Pancreas (tissue), 8 donors: ENCODE results near the gene OR52E6. TPM values are rescaled to one million over a fixed set of nuclear protein-coding genes. Genes with fewer than 3 reads are reported as not detected.

Experiments used
- polyA plus RNA-seq, 2 donors: library from polyadenylated mRNA; stranded (reverse); fragments of 200-250 nt; gene quantifications; one replicate each; pipeline ENCODE4 v1.2.3, GENCODE V29; 2013
- total RNA-seq, 6 donors: library from RNA; stranded (reverse); fragmentation: NEBNext Ultra II Directional in 4 of 6; extraction: Animal tissue kit (Norgen Biotek cat#: 25700) in 4 of 6; gene quantifications; one replicate each; pipeline versions ENCODE4 v1.2.1 to v1.2.4, GENCODE V29; 2021 to 2023
- donor health status: healthy with polysubstance abuse.
- donor health status: DM: no; HTN: no; CAD: no; lungs with moderate emphysema.
- donor health status: DM: no; HTN: no; CAD: no.
- donor health status: Bipolar disorder and iron deficiency.
- donor health status: DM: yes; HTN: yes; CAD: no.
- donor health status: DM: no; HTN: no; CAD: no.
- donor health status: DM: no; HTN: no; CAD: no.
- donor health status: DM: yes; HTN: yes; CAD: no.

Gene OR52E6
- total and polyA plus RNA-seq, 8 donors, result not detected

Other genes starting within 250 kb of the OR52E6 start
- gene TRIM6, start 245.3 kb downstream of the OR52E6 start, total RNA-seq, result 1 to 10 TPM in 4 of 6 donors, under 1 TPM in 2; 0.76 to 1.7 (median 1.4) TPM
- gene TRIM6, start 245.3 kb downstream of the OR52E6 start, polyA plus RNA-seq, result 1 to 10 TPM; 1.1 to 1.7 TPM
- 1 to 10 TPM in 4 of 6 donors, under 1 TPM in 2; 0.54 to 5.6 (median 1.6) TPM for gene TRIM34, start 216.9 kb downstream of the OR52E6 start, total RNA-seq
- gene TRIM34, start 216.9 kb downstream of the OR52E6 start, polyA plus RNA-seq, result 1 to 10 TPM; 1.6 to 3.2 TPM
- gene TRIM5, start 156.8 kb downstream of the OR52E6 start, total RNA-seq, result 10 to 100 TPM; 16.1 to 23.8 (median 18.8) TPM
- gene TRIM5, start 156.8 kb downstream of the OR52E6 start, polyA plus RNA-seq, result 1 to 10 TPM; 6.4 to 9.8 TPM
- gene TRIM22, start 152.1 kb downstream of the OR52E6 start, total RNA-seq, result 10 to 100 TPM in 4 of 6 donors, 1 to 10 TPM in 2; 4.1 to 24.7 (median 11.6) TPM
- gene TRIM22, start 152.1 kb downstream of the OR52E6 start, polyA plus RNA-seq, result 1 to 10 TPM; 9.1 to 9.5 TPM
- gene OR56B1, start 105.4 kb downstream of the OR52E6 start, total RNA-seq, result not detected
- gene OR56B1, start 105.4 kb downstream of the OR52E6 start, polyA plus RNA-seq, result not detected
- not detected for gene OR52N4, start 87.7 kb downstream of the OR52E6 start, total RNA-seq
- under 1 TPM in 1 of 2 donors, not detected in 1; 0.07 TPM for gene OR52N4, start 87.7 kb downstream of the OR52E6 start, polyA plus RNA-seq
- under 1 TPM in 1 of 6 donors, not detected in 5; 0.12 TPM for gene OR52N5, start 58.5 kb downstream of the OR52E6 start, total RNA-seq
- not detected for gene OR52N5, start 58.5 kb downstream of the OR52E6 start, polyA plus RNA-seq
- under 1 TPM in 1 of 6 donors, not detected in 5; 0.09 TPM for gene OR52N1, start 50.6 kb downstream of the OR52E6 start, total RNA-seq
- gene OR52N1, start 50.6 kb downstream of the OR52E6 start, polyA plus RNA-seq, result not detected
- under 1 TPM in 2 of 6 donors, not detected in 4; 0.19 to 0.31 TPM for gene OR52N2, start 33.0 kb downstream of the OR52E6 start, total RNA-seq
- not detected for gene OR52N2, start 33.0 kb downstream of the OR52E6 start, polyA plus RNA-seq
- not detected for gene OR52E8, start 15.8 kb upstream of the OR52E6 start, total RNA-seq
- gene OR52E8, start 15.8 kb upstream of the OR52E6 start, polyA plus RNA-seq, result not detected
- not detected for gene OR52E4, start 38.7 kb upstream of the OR52E6 start, total RNA-seq
- not detected for gene OR52E4, start 38.7 kb upstream of the OR52E6 start, polyA plus RNA-seq
- not detected for gene OR52E5, start 51.3 kb upstream of the OR52E6 start, total RNA-seq
- not detected for gene OR52E5, start 51.3 kb upstream of the OR52E6 start, polyA plus RNA-seq
- not detected for gene OR56A3, start 100.4 kb upstream of the OR52E6 start, total RNA-seq
- gene OR56A3, start 100.4 kb upstream of the OR52E6 start, polyA plus RNA-seq, result not detected
- not detected for gene OR56A5, start 126.6 kb upstream of the OR52E6 start, total RNA-seq
- gene OR56A5, start 126.6 kb upstream of the OR52E6 start, polyA plus RNA-seq, result not detected
- not detected for gene OR52L1, start 145.1 kb upstream of the OR52E6 start, total RNA-seq
- gene OR52L1, start 145.1 kb upstream of the OR52E6 start, polyA plus RNA-seq, result not detected
- gene OR56A4, start 165.0 kb upstream of the OR52E6 start, total RNA-seq, result under 1 TPM in 1 of 6 donors, not detected in 5; 0.06 TPM
- not detected for gene OR56A4, start 165.0 kb upstream of the OR52E6 start, polyA plus RNA-seq
- not detected for gene OR56A1, start 188.9 kb upstream of the OR52E6 start, total RNA-seq
- not detected for gene OR56A1, start 188.9 kb upstream of the OR52E6 start, polyA plus RNA-seq